PC-9 (cell line): ENCODE data around the gene TMEM134. TPM values are rescaled to one million over a fixed set of nuclear protein-coding genes. Genes with fewer than 3 reads are reported as not detected.

Source experiments
- BruUV-seq: library from RNA; stranded (reverse); fragments of 400-500 nt; replicated peaks from 2 replicates; lab custom pipeline; 2021; lab: Mats Ljungman, UMichigan
- CTCF ChIA-PET: fragments of 300-600 bp; sonication (Branson Sonifier 250); formaldehyde crosslinking; loops from one replicate; lab custom pipeline; 2022; ENCODE audit warnings: antibody characterized with exemption; lab: Charles Lee
- POLR2A ChIA-PET: fragments of 300-600 bp; sonication (Branson Sonifier 250); formaldehyde crosslinking; loops from one replicate; lab custom pipeline; 2022; ENCODE audit warnings: antibody characterized with exemption; ENCODE audit not compliant: unreplicated experiment; lab: Charles Lee
- DNase-seq, 2 experiments: peaks; one replicate each; pipeline versions ENCODE4 v3.0.0 to v3.0.0-alpha.2; 2015 to 2022; ENCODE audit warnings: mixed read lengths in 1 of 2
- H2AFZ ChIP-seq: fragments of 200-600 bp; sonication (generic); 2 replicates; pipeline ENCODE4 v1.8.1; 2017; ENCODE audit warnings: antibody characterized with exemption
- H3F3A ChIP-seq: fragments of 200-600 bp; sonication (generic); 2 replicates; pipeline ENCODE4 v1.8.1; 2017; ENCODE audit warnings: antibody characterized with exemption, mild to moderate bottlenecking, low read depth; ENCODE audit not compliant: insufficient read depth
- H3K27ac ChIP-seq: fragments of 200-600 bp; sonication (generic); 2 replicates; pipeline ENCODE4 v1.6.1; 2016; ENCODE audit warnings: mixed run types
- H3K27me3 ChIP-seq: fragments of 200-600 bp; sonication (generic); 2 replicates; pipeline ENCODE4 v1.6.1; 2016; ENCODE audit warnings: low read depth, mixed run types; ENCODE audit not compliant: insufficient read depth
- H3K36me3 ChIP-seq: fragments of 200-600 bp; sonication (generic); 2 replicates; pipeline ENCODE4 v1.6.1; 2016; ENCODE audit warnings: low read depth, mixed run types
- H3K4me1 ChIP-seq: fragments of 200-600 bp; sonication (generic); replicated peaks from 2 replicates; pipeline ENCODE4 v1.6.1; 2016; ENCODE audit warnings: mixed run types; ENCODE audit not compliant: insufficient read depth
- H3K4me2 ChIP-seq: fragments of 200-600 bp; sonication (generic); 2 replicates; pipeline ENCODE4 v1.6.1; 2017; ENCODE audit warnings: mixed run types
- H3K4me3 ChIP-seq: fragments of 200-600 bp; sonication (generic); 2 replicates; pipeline ENCODE4 v1.6.1; 2016; ENCODE audit warnings: mixed run types
- H3K79me2 ChIP-seq: fragments of 200-600 bp; sonication (generic); 2 replicates; pipeline ENCODE4 v1.6.1; 2017; ENCODE audit warnings: low read depth, mixed run types
- H3K9me2 ChIP-seq: fragments of 200-600 bp; sonication (generic); 2 replicates; pipeline ENCODE4 v1.8.1; 2017; ENCODE audit warnings: mild to moderate bottlenecking; ENCODE audit not compliant: insufficient read depth
- H3K9me3 ChIP-seq: fragments of 200-600 bp; sonication (generic); 2 replicates; pipeline ENCODE4 v1.8.1; 2016; ENCODE audit warnings: low read depth; ENCODE audit not compliant: insufficient read depth
- H4K20me1 ChIP-seq: fragments of 200-600 bp; sonication (generic); 2 replicates; pipeline ENCODE4 v1.8.1; 2017; ENCODE audit not compliant: insufficient read depth
- EZH2 ChIP-seq: fragments of 200-600 bp; sonication (generic); IDR thresholded peaks from 2 replicates; pipeline ENCODE4 v1.8.0; 2017; ENCODE audit warnings: antibody characterized with exemption, low read depth
- intact Hi-C: fragments of 100-400 bp; cut with micrococcal nuclease; formaldehyde crosslinking; loops from one replicate; pipeline ENCODE4 v1.10.0; 2022; ENCODE audit not compliant: unreplicated experiment
- total RNA-seq: library from RNA; stranded (reverse); gene quantifications from 2 replicates; pipeline ENCODE4 v1.2.3, GENCODE V29; 2021
- TF ChIP-seq, protein P1 (sequence below): fragments of 200-600 bp; sonication (generic); conservative IDR thresholded peaks from 2 replicates; pipeline ENCODE4 v1.6.1; 2017; ENCODE audit warnings: mixed run types, antibody characterized with exemption, mild to moderate bottlenecking, moderate library complexity

TMEM134 gene
- total RNA-seq, 1 experiment from 2014 or later: 85.7 TPM

DNA sequence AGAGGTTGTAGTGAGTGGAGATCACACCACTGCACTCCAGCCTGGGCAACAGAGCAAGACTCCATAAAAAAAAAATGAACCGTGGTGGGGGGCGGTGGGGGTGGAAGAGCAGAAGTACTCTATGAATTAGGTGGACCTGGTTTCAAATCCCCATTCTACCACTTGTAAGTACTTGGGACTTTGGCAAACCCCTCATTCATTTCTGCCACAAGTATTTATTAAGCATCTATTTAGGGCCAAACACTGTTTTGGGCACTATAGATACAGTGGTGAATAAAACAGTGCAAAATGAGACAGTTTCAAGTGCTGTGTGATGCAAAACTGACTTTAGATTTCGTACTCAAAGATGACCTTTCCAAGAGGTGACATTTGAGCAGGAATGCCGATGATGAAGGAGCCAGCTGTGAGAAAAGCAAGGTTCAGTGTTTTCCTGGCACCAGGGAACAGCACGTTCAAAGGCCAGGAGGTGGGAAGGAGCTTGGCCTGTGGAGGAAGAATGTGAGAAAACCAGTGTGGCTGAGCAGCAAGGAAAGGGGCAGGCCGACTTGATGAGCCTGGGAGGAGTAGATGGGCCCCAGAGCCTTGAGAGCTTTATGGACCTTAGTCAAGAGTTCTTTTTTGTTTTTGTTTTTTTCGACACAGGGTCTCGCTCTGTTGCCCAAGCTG lies 1.4 kb upstream of the TMEM134 start:
- ChIA-PET CTCF (no interaction called here), POLR2A (interaction anchor here (0.6 kb wide), 1 partner anchor 46 kb away, joined by 3 read pairs; no protein-coding TSS in a partner anchor)
- no peak overlapping the region for H3K27ac ChIP-seq
- H3K79me2 ChIP-seq: peaks cover 33% of the 10 kb centered on the region
- H3K9me3 ChIP-seq: no peaks in the 10 kb centered on the region
- TF ChIP-seq EZH2: no peak
- TF ChIP-seq, protein P1, sequence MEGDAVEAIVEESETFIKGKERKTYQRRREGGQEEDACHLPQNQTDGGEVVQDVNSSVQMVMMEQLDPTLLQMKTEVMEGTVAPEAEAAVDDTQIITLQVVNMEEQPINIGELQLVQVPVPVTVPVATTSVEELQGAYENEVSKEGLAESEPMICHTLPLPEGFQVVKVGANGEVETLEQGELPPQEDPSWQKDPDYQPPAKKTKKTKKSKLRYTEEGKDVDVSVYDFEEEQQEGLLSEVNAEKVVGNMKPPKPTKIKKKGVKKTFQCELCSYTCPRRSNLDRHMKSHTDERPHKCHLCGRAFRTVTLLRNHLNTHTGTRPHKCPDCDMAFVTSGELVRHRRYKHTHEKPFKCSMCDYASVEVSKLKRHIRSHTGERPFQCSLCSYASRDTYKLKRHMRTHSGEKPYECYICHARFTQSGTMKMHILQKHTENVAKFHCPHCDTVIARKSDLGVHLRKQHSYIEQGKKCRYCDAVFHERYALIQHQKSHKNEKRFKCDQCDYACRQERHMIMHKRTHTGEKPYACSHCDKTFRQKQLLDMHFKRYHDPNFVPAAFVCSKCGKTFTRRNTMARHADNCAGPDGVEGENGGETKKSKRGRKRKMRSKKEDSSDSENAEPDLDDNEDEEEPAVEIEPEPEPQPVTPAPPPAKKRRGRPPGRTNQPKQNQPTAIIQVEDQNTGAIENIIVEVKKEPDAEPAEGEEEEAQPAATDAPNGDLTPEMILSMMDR: no peak
- no peak overlapping the region for H3K4me2 ChIP-seq
- no peak overlapping the region for H2AFZ ChIP-seq
- H3K9me2 ChIP-seq: no peaks in the 10 kb centered on the region
- no TSS peak for BruUV-seq
- no peak overlapping the region for H3K4me3 ChIP-seq
- H3K4me1 ChIP-seq: peaks cover 24% of the 10 kb centered on the region
- intact Hi-C loops: no loop called here
- no peak for DNase-seq
- peaks cover 21% of the 10 kb centered on the region for H3F3A ChIP-seq
- H4K20me1 ChIP-seq: no peaks in the 10 kb centered on the region
- H3K36me3 ChIP-seq: no peaks in the 10 kb centered on the region
- H3K27me3 ChIP-seq: no peaks in the 10 kb centered on the region

DNA sequence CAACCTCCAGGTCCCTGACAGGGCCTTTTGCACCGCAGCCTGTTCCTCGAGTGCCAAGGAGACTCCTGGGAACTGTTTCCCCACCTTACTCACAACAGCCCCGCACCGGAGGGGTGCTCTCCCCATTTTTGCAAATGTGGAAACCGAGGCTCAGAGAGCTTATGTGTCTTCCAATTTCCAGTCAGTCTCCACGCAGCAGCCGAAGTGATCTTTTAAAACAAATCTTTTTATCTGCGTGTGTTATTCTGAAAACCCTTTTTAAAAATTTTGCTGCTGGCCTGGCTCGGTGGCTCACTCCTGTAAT lies 409 bp upstream of the TMEM134 start:
- ChIA-PET CTCF (no interaction called here), POLR2A (no interaction called here)
- H3K27me3 ChIP-seq: no peaks in the 10 kb centered on the region
- no peak for TF ChIP-seq EZH2
- TF ChIP-seq, protein P1: peak; percentile 21; the same call in 1 of the 2 replicates
- H3K4me2 ChIP-seq: peak overlapping the region; percentile 85
- no peaks in the 10 kb centered on the region for H3K36me3 ChIP-seq
- no peak for DNase-seq
- peaks cover 29% of the 10 kb centered on the region for H3K4me1 ChIP-seq
- intact Hi-C loops: loop anchor here (1.0 to 5.0 kb wide), 7 partner anchors 13 to 117 kb away; partner anchors contain the start of genes CORO1B, GSTP1, POLD4 and PPP1CA
- peaks cover 26% of the 10 kb centered on the region for H3F3A ChIP-seq
- H4K20me1 ChIP-seq: no peaks in the 10 kb centered on the region
- no peaks in the 10 kb centered on the region for H3K9me2 ChIP-seq
- H3K27ac ChIP-seq: no peak overlapping the region
- H3K9me3 ChIP-seq: no peaks in the 10 kb centered on the region
- BruUV-seq: no TSS peak
- peaks cover 41% of the 10 kb centered on the region for H3K79me2 ChIP-seq
- H3K4me3 ChIP-seq: peak overlapping the region; percentile 92
- H2AFZ ChIP-seq: peak overlapping the region; percentile 94

DNA sequence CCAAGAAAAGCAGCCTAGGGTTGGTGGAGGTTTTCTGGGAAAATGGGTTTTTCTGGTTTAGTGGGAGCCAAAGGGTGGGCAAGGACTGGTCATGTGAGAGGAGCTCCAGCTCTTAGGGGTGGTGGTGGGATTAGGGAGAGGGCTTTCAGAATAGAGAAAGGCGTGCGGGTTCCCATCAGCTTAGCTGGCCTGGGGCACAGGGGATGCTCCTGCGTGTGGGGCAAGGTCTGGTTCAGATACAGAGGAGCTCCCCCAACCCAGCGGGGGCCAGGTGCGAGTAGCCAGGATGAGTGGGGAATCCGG lies 644 bp downstream of the TMEM134 start:
- CTCF ChIA-PET: interaction anchor here (0.5 to 2.4 kb wide), 5 partner anchors 45 to 221 kb away, joined by 3 to 13 read pairs (median 4); partner anchors contain the start of genes CLCF1 and PPP1CA
- H2AFZ ChIP-seq: peak overlapping the region; percentile 81
- intact Hi-C loops: loop anchor here (1.0 to 5.0 kb wide), 6 partner anchors 26 to 116 kb away; partner anchors contain the start of genes CORO1B, GSTP1, POLD4 and PPP1CA

More for the DNA sequence above, 644 bp downstream of the TMEM134 start:
- no peaks in the 10 kb centered on the region for H3K36me3 ChIP-seq
- peaks cover 36% of the 10 kb centered on the region for H3F3A ChIP-seq
- no peaks in the 10 kb centered on the region for H3K9me3 ChIP-seq
- peak overlapping the region; percentile 92 for H3K4me3 ChIP-seq
- no peaks in the 10 kb centered on the region for H4K20me1 ChIP-seq
- peak overlapping the region; percentile 95 for H3K4me2 ChIP-seq
- no peak for TF ChIP-seq EZH2
- TF ChIP-seq, protein P1: no peak
- peaks cover 39% of the 10 kb centered on the region for H3K4me1 ChIP-seq
- BruUV-seq: TSS peak; percentile 15
- H3K27ac ChIP-seq: peak overlapping the region; percentile 48
- POLR2A ChIA-PET: interaction anchor here (0.6 to 0.8 kb wide), 6 partner anchors 67 to 852 kb away, joined by 3 to 7 read pairs (median 5); no protein-coding TSS in a partner anchor
- H3K9me2 ChIP-seq: no peaks in the 10 kb centered on the region
- H3K27me3 ChIP-seq: no peaks in the 10 kb centered on the region
- DNase-seq: no peak
- peaks cover 41% of the 10 kb centered on the region for H3K79me2 ChIP-seq
